Left lung (tissue), 14 donors: Measurements from ENCODE around the gene MBD4. TPM values are rescaled to one million over a fixed set of nuclear protein-coding genes. Genes with fewer than 3 reads are reported as not detected.
"Not testable (repeated sequence)": the region's sequence is repeated elsewhere in the genome, so short reads cannot be mapped to it uniquely, and the experiment has no call there.

Experiments used
- ATAC-seq: fragments of 200-7000 bp; cut with Tn5 transposase; one replicate; pipeline ENCODE4 v1.9.1; 2020; ENCODE audit warnings: moderate library complexity
- DNase-seq, 4 donors: peaks; one replicate each; pipeline ENCODE4 v3.0.0-alpha.2; 2013 to 2020
- H3K27ac ChIP-seq, 2 donors: fragments of 200-600 bp; sonication (generic) in 1 of 2; one replicate each; pipeline versions ENCODE4 v1.5.0 to v1.8.0; 2020 to 2021
- H3K27me3 ChIP-seq, 2 donors: fragments of 200-600 bp; sonication (generic) in 1 of 2; one replicate each; pipeline versions ENCODE4 v1.5.0 to v1.8.0; 2020 to 2021
- H3K36me3 ChIP-seq, 2 donors: fragments of 200-600 bp; sonication (generic) in 1 of 2; one replicate each; pipeline versions ENCODE4 v1.5.0 to v1.8.0; 2020 to 2021
- H3K4me1 ChIP-seq, 2 donors: fragments of 200-600 bp; one replicate each; pipeline ENCODE4 v1.8.0; 2021
- H3K4me3 ChIP-seq, 2 donors: fragments of 200-600 bp; sonication (generic) in 1 of 2; one replicate each; pipeline versions ENCODE4 v1.5.0 to v1.8.0; 2020 to 2021; ENCODE audit warnings: mild to moderate bottlenecking in 1 of 2
- H3K9me3 ChIP-seq, 2 donors: fragments of 200-600 bp; sonication (generic) in 1 of 2; one replicate each; pipeline versions ENCODE4 v1.5.0 to v1.8.0; 2020 to 2021
- CTCF ChIP-seq, 2 donors: fragments of 200-600 bp; sonication (generic) in 1 of 2; IDR thresholded peaks; one replicate each; pipeline versions ENCODE4 v1.5.0 to v1.8.0; 2021; ENCODE audit warnings: antibody characterized with exemption in 2 of 2
- intact Hi-C, 2 donors: fragments of 100-400 bp; cut with DNase I; formaldehyde crosslinking; loops; one replicate each; pipeline versions ENCODE4 v1.11.2 to v1.14.2; 2022
- long read RNA-seq, 12 donors: library from polyadenylated mRNA in 2 of 12; unstranded in 2 of 12; transcript quantifications; one replicate each; pipeline ENCODE4 v2.0.0 and lab custom pipeline, GENCODE V29; 2019 to 2026
- polyA plus RNA-seq, 6 donors: library from polyadenylated mRNA; unstranded; fragments of 120-200 nt; gene quantifications; one replicate each; pipeline ENCODE4 v1.2.1, GENCODE V29; 2013; ENCODE audit not compliant: insufficient read length in 6 of 6
- total RNA-seq, 2 donors: library from RNA; stranded (reverse); fragmentation: NEBNext Ultra II Directional; extraction: Animal tissue kit (Norgen Biotek cat#: 25700); gene quantifications; one replicate each; pipeline ENCODE4 v1.2.1, GENCODE V29; 2021
- donor health status: DM: no; HTN: yes; CAD: no.
- donor health status: DM: no; HTN: no; CAD: no.

Gene MBD4
- total RNA-seq, result 10 to 100 TPM; 29.9 to 47.9 TPM
- 10 to 100 TPM; 46.4 to 62.1 (median 53.4) TPM for polyA plus RNA-seq
- long read RNA-seq, donor 1, partial matches to known transcripts, result 21 of 33 reads
- long read RNA-seq, donor 1, other reads (novel, unspliced or antisense), result 0 of 33 reads
- long read RNA-seq, donor 2, partial matches to known transcripts, result 18 of 25 reads
- long read RNA-seq, donor 2, other reads (novel, unspliced or antisense), result 0 of 25 reads
- long read RNA-seq, donor 3, transcript MBD4-203 (8 exons, 2,478 nt), result major isoform, 5 of 14 reads
- long read RNA-seq, donor 3, partial matches to known transcripts, result 6 of 14 reads
- long read RNA-seq, donor 3, other reads (novel, unspliced or antisense), result 0 of 14 reads
- long read RNA-seq, donor 4, partial matches to known transcripts, result 20 of 26 reads
- long read RNA-seq, donor 4, other reads (novel, unspliced or antisense), result 1 of 26 reads
- long read RNA-seq, donor 5, partial matches to known transcripts, result 13 of 19 reads
- long read RNA-seq, donor 5, other reads (novel, unspliced or antisense), result 0 of 19 reads
- long read RNA-seq, donor 6, partial matches to known transcripts, result 0 of 4 reads
- long read RNA-seq, donor 6, other reads (novel, unspliced or antisense), result 0 of 4 reads
- long read RNA-seq, donor 7, partial matches to known transcripts, result 5 of 9 reads
- long read RNA-seq, donor 7, other reads (novel, unspliced or antisense), result 0 of 9 reads
- long read RNA-seq, donor 8, partial matches to known transcripts, result 41 of 43 reads
- long read RNA-seq, donor 8, other reads (novel, unspliced or antisense), result 0 of 43 reads
- long read RNA-seq, donor 9, result 0 reads
- long read RNA-seq, donor 10, partial matches to known transcripts, result 22 of 25 reads
- long read RNA-seq, donor 10, other reads (novel, unspliced or antisense), result 1 of 25 reads
- long read RNA-seq, donor 11, partial matches to known transcripts, result 7 of 10 reads
- long read RNA-seq, donor 11, other reads (novel, unspliced or antisense), result 0 of 10 reads
- long read RNA-seq, donor 12, transcript MBD4-203 (8 exons, 2,478 nt), result major isoform, 5 of 7 reads
- long read RNA-seq, donor 12, partial matches to known transcripts, result 0 of 7 reads
- long read RNA-seq, donor 12, other reads (novel, unspliced or antisense), result 0 of 7 reads

- Histone ChIP-seq H3K27ac (peak within 1 kb of the TSS; percentile 93 to 97), H3K4me1 (peaks cover 30 to 85% of the 10 kb centered on the region in 2 donors), H3K9me3 (no peaks in the 10 kb centered on the region), H3K27me3 (no peaks in the 10 kb centered on the region), H3K36me3 (peaks cover 8 to 31% of the 10 kb centered on the region in 2 donors), H3K4me3 (peak within 1 kb of the TSS; percentile 77 to 87)
- intact Hi-C loops, result no loop called here
- no peak for TF ChIP-seq CTCF (IDR thresholded peaks at IDR 0.05)
- peak; percentile 96 to 99 (median 98) for DNase-seq
- peak; percentile 94 for ATAC-seq
Measured at GRCh38 chr3:129439817-129440617, at the start of gene MBD4, which contains the start of gene IFT122. Gene MBD4 (minus strand): TSS chr3:129439948. CDS start chr3:129439833, 115 bp downstream. Gene IFT122 (plus strand): TSS chr3:129440224. CDS start chr3:129440331, 107 bp downstream.

DNA sequence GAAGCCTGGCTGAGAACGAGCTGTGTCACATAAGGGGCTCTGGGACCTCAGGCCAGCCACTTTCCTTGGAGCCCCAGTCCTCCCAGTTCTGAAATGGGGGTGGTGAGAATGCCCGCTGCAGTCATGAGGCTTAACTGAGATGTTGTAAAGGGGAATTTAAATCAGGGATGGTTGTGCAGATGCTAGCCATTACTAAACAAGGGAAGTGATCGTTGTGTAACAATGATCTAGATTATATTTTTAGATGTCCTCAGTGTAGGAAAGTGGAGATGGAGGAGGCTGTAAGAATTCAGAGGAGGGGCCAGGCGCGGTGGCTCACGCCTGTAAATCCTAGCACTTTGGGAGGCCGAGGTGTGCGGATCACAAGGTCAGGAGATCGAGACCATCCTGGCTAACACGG is 49.5 kb upstream of the MBD4 start:
- H3K4me1 ChIP-seq, result peaks cover 16 to 59% of the 10 kb centered on the region in 2 donors
- H3K9me3 ChIP-seq, DNase-seq, H3K4me3 ChIP-seq, intact Hi-C loops, H3K27me3 ChIP-seq, ATAC-seq: not testable (repeated sequence)
- peaks cover 0 to 34% of the 10 kb centered on the region in 2 donors for H3K36me3 ChIP-seq
- H3K27ac ChIP-seq, result peak overlapping the region in 1 of 2 donors; percentile 76

GRCh38 chr3:129487868-129488335 is 48.2 kb upstream of the MBD4 start:
- H3K27me3 ChIP-seq, intact Hi-C loops, DNase-seq, H3K9me3 ChIP-seq, ATAC-seq, H3K4me3 ChIP-seq: not testable (repeated sequence)
- Histone ChIP-seq H3K27ac (peak overlapping the region in 1 of 2 donors; percentile 79), H3K36me3 (peaks cover 0 to 37% of the 10 kb centered on the region in 2 donors), H3K4me1 (peaks cover 16 to 55% of the 10 kb centered on the region in 2 donors)

DNA sequence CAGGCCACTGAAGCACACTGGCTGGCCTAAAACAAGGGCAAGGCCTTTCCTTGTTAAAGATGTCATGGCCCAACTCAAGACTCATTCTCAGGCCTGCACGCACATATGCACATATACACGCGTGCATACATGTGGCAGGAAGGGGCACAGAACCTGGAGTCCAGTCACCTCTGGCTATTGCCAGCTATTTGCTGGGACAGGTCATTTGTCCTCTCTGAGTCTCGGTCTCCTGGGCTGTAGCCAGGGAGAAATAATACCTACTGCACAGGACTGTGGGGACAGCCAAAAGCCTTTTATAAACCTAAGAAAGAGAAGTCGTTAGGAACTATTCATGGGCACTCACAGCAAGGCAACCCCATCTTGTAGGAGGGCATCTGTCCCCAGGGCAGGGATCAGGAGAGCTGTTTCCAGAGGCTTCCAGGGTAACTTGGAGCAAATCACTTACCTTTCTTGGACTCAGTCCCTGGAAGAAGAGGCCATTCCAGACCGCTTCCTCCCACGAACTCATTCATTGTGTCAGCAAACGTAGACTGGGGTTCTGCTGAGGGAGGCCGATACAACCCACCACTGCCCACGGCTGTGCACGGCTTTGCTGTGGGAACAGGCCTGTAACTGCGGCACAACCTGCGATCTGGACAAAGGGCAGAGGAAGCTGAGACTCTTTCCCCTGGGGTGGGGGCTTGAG is 47.6 kb upstream of the MBD4 start:
- Histone ChIP-seq H3K4me3 (no peak overlapping the region), H3K27me3 (no peaks in the 10 kb centered on the region), H3K36me3 (peaks cover 0 to 37% of the 10 kb centered on the region in 2 donors), H3K4me1 (peaks cover 19 to 60% of the 10 kb centered on the region in 2 donors), H3K27ac (peak overlapping the region; percentile 79 to 84), H3K9me3 (no peaks in the 10 kb centered on the region)
- DNase-seq (no peak), ATAC-seq (no peak)
- TF ChIP-seq CTCF (IDR thresholded peaks at IDR 0.05), result no peak
- intact Hi-C loops, result no loop called here

- Histone ChIP-seq H3K4me1 (peaks cover 26 to 67% of the 10 kb centered on the region in 2 donors), H3K9me3 (no peaks in the 10 kb centered on the region), H3K36me3 (peaks cover 0 to 36% of the 10 kb centered on the region in 2 donors), H3K27me3 (no peaks in the 10 kb centered on the region), H3K27ac (peak overlapping the region; percentile 79 to 84), H3K4me3 (no peak overlapping the region)
- no peak for ATAC-seq
- TF ChIP-seq CTCF (IDR thresholded peaks at IDR 0.05), result no peak
- intact Hi-C loops, result no loop called here
- DNase-seq, result no peak
Measured at GRCh38 chr3:129486664-129487035, 46.9 kb upstream of the MBD4 start.
